ENCODE measurements around the gene MNT. TPM values are rescaled to one million over a fixed set of nuclear protein-coding genes. Genes with fewer than 3 reads are reported as not detected.
"Not testable (repeated sequence)": the region's sequence is repeated elsewhere in the genome, so short reads cannot be mapped to it uniquely, and the experiment has no call there.

Gene MNT
- polyA plus RNA-seq (2011; rRNA removed) (2.2 and 2.8 TPM in 2 replicates), polyA minus RNA-seq (2011; rRNA and poly(A)+ RNA removed) (3.5 and 3.7 TPM in 2 replicates)

DNA sequence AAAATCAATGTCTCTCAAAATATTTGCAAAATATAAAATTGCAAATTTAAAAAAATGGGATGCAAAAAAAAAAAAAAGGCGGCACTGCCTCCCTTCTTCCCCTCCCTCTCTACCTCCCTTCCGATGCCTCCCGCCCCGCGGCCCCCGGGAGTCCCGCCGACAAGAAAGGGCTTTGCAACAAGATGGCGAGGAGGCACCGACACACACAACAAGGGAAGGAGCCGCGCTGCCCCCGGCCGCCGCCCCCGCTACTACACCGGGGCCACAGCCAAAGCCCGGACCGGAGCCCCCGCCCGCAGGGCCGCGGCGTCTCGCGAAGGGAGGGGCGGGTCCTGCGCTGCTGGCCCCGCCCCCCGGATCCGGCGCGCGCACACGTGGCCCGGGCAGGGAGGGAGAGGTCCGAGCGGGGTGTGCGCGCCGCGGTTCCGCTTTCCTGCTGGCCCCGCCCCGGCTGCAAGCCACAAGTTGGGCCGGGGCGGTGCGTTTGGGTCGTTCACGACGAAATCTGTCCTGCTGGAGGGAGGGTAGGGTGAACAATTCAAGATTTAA, at the start of gene MNT:
Gene MNT (minus strand): TSS at position 184 of the 549 bp plus-strand sequence. CDS start 348 bp downstream, outside the sequence.
- POLR2A ChIA-PET = interaction anchor here (0.7 to 1.8 kb wide), 8 partner anchors 9 to 111 kb away, joined by 3 to 26 read pairs (median 4); partner anchors contain the start of genes METTL16, SMG6, SRR and TSR1
- DNase-seq (ENCODE audit: low read depth, low spot score) = peak; percentile 83

GRCh38 chr17:2450016-2450650, 49.3 kb upstream of the MNT start:
- Histone ChIP-seq H3K4me3 (ENCODE audit: low read depth, low read length) (no peak overlapping the region), H3K27ac (ENCODE audit: low read depth, low read length) (no peak overlapping the region), H3K9me3 (ENCODE audit: control insufficient read depth, insufficient read depth, low read length) (no peaks in the 10 kb centered on the region; the same call in 1 of the 2 replicates), H3K27me3 (ENCODE audit: control insufficient read depth, insufficient read depth, low read length) (no peaks in the 10 kb centered on the region)
- ChIA-PET POLR2A (interaction anchor here (0.6 to 1.2 kb wide), 2 partner anchors 61 to 209 kb away, joined by 3 to 11 read pairs; partner anchors contain the start of gene METTL16), CTCF (interaction anchor here (1.7 kb wide), 1 partner anchor 34 kb away, joined by 5 read pairs; no protein-coding TSS in a partner anchor)
- no peak for DNase-seq (ENCODE audit: low read depth, low spot score)
- TF ChIP-seq CTCF (IDR thresholded peaks at IDR 0.05; ENCODE audit: low read depth, low read length) = no peak

More for the DNA sequence above, at the start of gene MNT:
- CTCF ChIA-PET = interaction anchor here (2.8 kb wide), 1 partner anchor 15 kb away, joined by 19 read pairs; no protein-coding TSS in a partner anchor
- H3K9me3 ChIP-seq (ENCODE audit: control insufficient read depth, insufficient read depth, low read length) = peaks cover 3% of the 10 kb centered on the region; the same call in 1 of the 2 replicates
- H3K27ac ChIP-seq (ENCODE audit: low read depth, low read length) = peak within 1 kb of the TSS; percentile 99
- H3K4me3 ChIP-seq (ENCODE audit: low read depth, low read length) = peak within 1 kb of the TSS; percentile 97
- no peaks in the 10 kb centered on the region for H3K27me3 ChIP-seq (ENCODE audit: control insufficient read depth, insufficient read depth, low read length)
- no peak for TF ChIP-seq CTCF (IDR thresholded peaks at IDR 0.05; ENCODE audit: low read depth, low read length)

- Histone ChIP-seq H3K9me3 (ENCODE audit: control insufficient read depth, insufficient read depth, low read length) (no peaks in the 10 kb centered on the region; the same call in 1 of the 2 replicates), H3K27ac (ENCODE audit: low read depth, low read length) (no peak overlapping the region), H3K27me3 (ENCODE audit: control insufficient read depth, insufficient read depth, low read length) (no peaks in the 10 kb centered on the region), H3K4me3 (ENCODE audit: low read depth, low read length) (no peak overlapping the region)
- DNase-seq (ENCODE audit: low read depth, low spot score) = no peak
- CTCF ChIA-PET = interaction anchor here (0.6 kb wide), 1 partner anchor 38 kb away, joined by 8 read pairs; no protein-coding TSS in a partner anchor
- POLR2A ChIA-PET = interaction anchor here (0.6 to 1.2 kb wide), 2 partner anchors 62 to 210 kb away, joined by 3 to 11 read pairs; partner anchors contain the start of gene METTL16
- no peak for TF ChIP-seq CTCF (IDR thresholded peaks at IDR 0.05; ENCODE audit: low read depth, low read length)
Observed at GRCh38 chr17:2449486-2449885, 48.6 kb upstream of the MNT start.

GRCh38 chr17:2447479-2447878, 46.6 kb upstream of the MNT start:
- DNase-seq (ENCODE audit: low read depth, low spot score); H3K27ac ChIP-seq (ENCODE audit: low read depth, low read length); H3K9me3 ChIP-seq (ENCODE audit: control insufficient read depth, insufficient read depth, low read length); POLR2A ChIA-PET; H3K4me3 ChIP-seq (ENCODE audit: low read depth, low read length); H3K27me3 ChIP-seq (ENCODE audit: control insufficient read depth, insufficient read depth, low read length); CTCF ChIA-PET: not testable (repeated sequence)

- Histone ChIP-seq H3K27ac (ENCODE audit: low read depth, low read length) (no peak overlapping the region), H3K9me3 (ENCODE audit: control insufficient read depth, insufficient read depth, low read length) (no peaks in the 10 kb centered on the region; the same call in 1 of the 2 replicates), H3K27me3 (ENCODE audit: control insufficient read depth, insufficient read depth, low read length) (no peaks in the 10 kb centered on the region), H3K4me3 (ENCODE audit: low read depth, low read length) (no peak overlapping the region)
- ChIA-PET CTCF (no interaction called here), POLR2A (no interaction called here)
- no peak for TF ChIP-seq CTCF (IDR thresholded peaks at IDR 0.05; ENCODE audit: low read depth, low read length)
- DNase-seq (ENCODE audit: low read depth, low spot score) = no peak
Observed at GRCh38 chr17:2445638-2446037, 44.8 kb upstream of the MNT start.

Measured in AG04450 (cell line).